GM12878 (cell line): Measurements from ENCODE around the gene MGST3. TPM values are rescaled to one million over a fixed set of nuclear protein-coding genes. Genes with fewer than 3 reads are reported as not detected.
A peak's percentile ranks its signal among the peaks of the same experiment; 100 is the strongest.

Experiments used
- ATAC-seq: fragments of 200-7000 bp; cut with Tn5 transposase; 3 replicates; pipeline ENCODE4 v1.9.1; 2020; ENCODE audit warnings: mild to moderate bottlenecking, moderate library complexity
- BruUV-seq: library from RNA; stranded (reverse); fragments of 400-500 nt; replicated peaks from 2 replicates; lab custom pipeline; 2021; lab: Mats Ljungman, UMichigan
- CTCF ChIA-PET: fragments of 300-600 bp; sonication (Branson Sonifier 250); formaldehyde crosslinking; extraction: SDS; loops from one replicate; lab custom pipeline; 2021; ENCODE audit warnings: inconsistent platforms; lab: Yijun Ruan, JAX
- POLR2A ChIA-PET: fragments of 350-600 bp; formaldehyde crosslinking; extraction: SDS; loops from one replicate; lab custom pipeline; 2021; ENCODE audit warnings: inconsistent platforms; lab: Charles Lee
- RAD21 ChIA-PET: fragments of 300-600 bp; sonication (Branson Sonifier 250); formaldehyde crosslinking; loops from one replicate; lab custom pipeline; 2023; ENCODE audit warnings: antibody characterized with exemption; ENCODE audit not compliant: unreplicated experiment; lab: Charles Lee
- SMC1A ChIA-PET: fragments of 300-600 bp; sonication (Branson Sonifier 250); formaldehyde crosslinking; loops from one replicate; lab custom pipeline; 2023; ENCODE audit not compliant: unreplicated experiment, uncharacterized antibody; lab: Charles Lee
- DNase-seq: peaks from one replicate; pipeline ENCODE4 v3.0.0-alpha.2; 2011; ENCODE audit warnings: low read depth, low spot score
- FAIRE-seq: peaks from 3 replicates; lab custom pipeline; 2011; peaks lifted over from hg19 to GRCh38; lab: Jason Lieb, UNC
- H2AFZ ChIP-seq: 2 replicates; pipeline ENCODE4 v1.6.0; 2011; ENCODE audit warnings: low read depth, low read length, control low read depth; ENCODE audit not compliant: control insufficient read depth
- H3K27ac ChIP-seq: 2 replicates; pipeline ENCODE4 v1.5.1; 2011; ENCODE audit warnings: control low read depth; ENCODE audit not compliant: control insufficient read depth, insufficient read depth
- H3K27me3 ChIP-seq, 2 experiments: replicated peaks in 1 of 2; 2 replicates each; pipeline versions ENCODE4 v1.6.0 to v1.6.1; 2011; ENCODE audit warnings: low read length in 1 of 2; ENCODE audit not compliant: control insufficient read depth in 2 of 2, insufficient read depth in 2 of 2
- H3K36me3 ChIP-seq, 2 experiments: 2 replicates each; pipeline ENCODE4 v1.5.1; 2011; ENCODE audit warnings: low read length in 1 of 2; ENCODE audit not compliant: control insufficient read depth in 2 of 2, insufficient read depth in 2 of 2
- H3K4me1 ChIP-seq: 2 replicates; pipeline ENCODE4 v1.6.1; 2011; ENCODE audit warnings: mild to moderate bottlenecking, low read length, moderate library complexity, mixed read lengths; ENCODE audit not compliant: control insufficient read depth, insufficient read depth
- H3K4me2 ChIP-seq: 2 replicates; pipeline ENCODE4 v1.6.0; 2011; ENCODE audit warnings: control low read depth; ENCODE audit not compliant: control insufficient read depth, insufficient read depth
- H3K4me3 ChIP-seq: fragments of 200-600 bp; sonication (generic); 2 replicates; pipeline ENCODE4 v1.5.1; 2016
- H3K79me2 ChIP-seq: 2 replicates; pipeline ENCODE4 v1.6.0; 2011; ENCODE audit warnings: low read length; ENCODE audit not compliant: control insufficient read depth, insufficient read depth
- H3K9ac ChIP-seq: 2 replicates; pipeline ENCODE4 v1.8.0; 2011; ENCODE audit warnings: low read length, control low read depth, mixed read lengths; ENCODE audit not compliant: control insufficient read depth, insufficient read depth
- H3K9me3 ChIP-seq: replicated peaks from 3 replicates; pipeline ENCODE4 v1.5.1; 2011; ENCODE audit warnings: mild to moderate bottlenecking, low read length; ENCODE audit not compliant: control insufficient read depth, insufficient read depth
- H4K20me1 ChIP-seq: 2 replicates; pipeline ENCODE4 v1.6.0; 2011; ENCODE audit not compliant: control insufficient read depth, insufficient read depth
- BMI1 ChIP-seq: fragments of 450-650 bp; IDR thresholded peaks from 2 replicates; pipeline ENCODE4 v1.6.1; 2016; ENCODE audit warnings: mild to moderate bottlenecking, moderate library complexity, borderline replicate concordance
- MLLT1 ChIP-seq: fragments of 450-650 bp; IDR thresholded peaks from 2 replicates; pipeline ENCODE4 v1.6.1; 2016; ENCODE audit warnings: mild to moderate bottlenecking
- PAX8 ChIP-seq: fragments of 450-650 bp; IDR thresholded peaks from 2 replicates; pipeline ENCODE4 v1.6.1; 2017; ENCODE audit warnings: mild to moderate bottlenecking, moderate library complexity
- RFX5 ChIP-seq: IDR thresholded peaks from 2 replicates; pipeline ENCODE4 v1.6.1; 2011; ENCODE audit warnings: low read depth, low read length, improper control_type of control experiment
- RUNX3 ChIP-seq: IDR thresholded peaks from 2 replicates; pipeline ENCODE4 v1.6.1; 2012; ENCODE audit warnings: low read length, inconsistent platforms
- WGBS: methylation state at CpG from one replicate; pipeline ENCODE4 v1.1.6; 2016; ENCODE audit warnings: low lambda C conversion rate; ENCODE audit not compliant: insufficient replicate concordance, insufficient coverage; ENCODE audit errors: missing lambda C conversion rate; 5-methylcytosine and 5-hydroxymethylcytosine counted together
- in situ Hi-C: fragments of 300-500 bp; cut with MboI; formaldehyde crosslinking; loops from 9 replicates; pipeline ENCODE4 v1.14.3; 2018; ENCODE audit warnings: mixed read lengths
- intact Hi-C: fragments of 100-400 bp; cut with micrococcal nuclease; formaldehyde crosslinking; loops from one replicate; pipeline ENCODE4 v1.14.2; 2022; ENCODE audit not compliant: unreplicated experiment
- polyA plus RNA-seq, 11 experiments: library from polyadenylated mRNA; depleted of rRNA in 4 of 11; unstranded in 6 of 11; stranded (reverse) in 5 of 11; fragments of >200 nt; fragmentation: Nextera tagmentation in 4 of 11; fragmentation: Illumina TruSeq in 1 of 11; extraction: Ambion mirVana in 4 of 11; extraction: Trizol in 1 of 11; gene quantifications; 1 replicate in 1 of 11; 2 replicates in 10 of 11; pipeline versions ENCODE4 v1.2.1 to v1.2.3, GENCODE V29; 2011 to 2016; ENCODE audit warnings: inconsistent platforms in 2 of 11, missing spikeins in 2 of 11, low read depth in 1 of 11
- total RNA-seq, 4 experiments: library from RNA; depleted of rRNA in 3 of 4; stranded (reverse); fragments of >200 nt in 3 of 4; fragmentation: Illumina TruSeq in 1 of 4; extraction: Trizol in 1 of 4; gene quantifications; 2 replicates each; pipeline versions ENCODE4 v1.2.1 to v1.2.3, GENCODE V29; 2013 to 2021

The MGST3 gene
- total and polyA plus RNA-seq, 10 of the 15 experiments (the other 5 are each of a cell fraction or from before 2014, with no cell fraction given): 37.3 to 145 (median 68.8) TPM

- TF ChIP-seq MLLT1 (no peak), RFX5 (no peak), BMI1 (no peak)
These were observed 44.8 kb downstream of the MGST3 start (continued) for GRCh38 chr1:165675794-165676193.

GRCh38 chr1:165678509-165678908 is 47.5 kb downstream of the MGST3 start:
- SMC1A ChIA-PET: no interaction called here
- H3K4me1 ChIP-seq: no peaks in the 10 kb centered on the region
- no peak overlapping the region for H3K9ac ChIP-seq
- intact Hi-C loops: no loop called here
- CTCF ChIA-PET: interaction anchor here (0.9 to 1.2 kb wide), 2 partner anchors 78 to 1193 kb away, joined by 3 read pairs; no protein-coding TSS in a partner anchor
- no peak overlapping the region for H2AFZ ChIP-seq
- RAD21 ChIA-PET: no interaction called here
- no peaks in the 10 kb centered on the region for H3K79me2 ChIP-seq
- H4K20me1 ChIP-seq: no peaks in the 10 kb centered on the region
- in situ Hi-C loops: no loop called here
- POLR2A ChIA-PET: interaction anchor here (0.6 kb wide), 1 partner anchor 25 kb away, joined by 3 read pairs; no protein-coding TSS in a partner anchor
- H3K27me3 ChIP-seq: no peaks in the 10 kb centered on the region
- no peak for DNase-seq
- no peak overlapping the region for H3K27ac ChIP-seq
- peaks cover 0 to 22% of the 10 kb centered on the region in 2 experiments for H3K36me3 ChIP-seq
- TF ChIP-seq RUNX3 (peak; percentile 65; the same call in 1 of the 2 replicates), PAX8 (no peak)
- TF ChIP-seq, all 136 proteins: peak for 1
- FAIRE-seq (no peak), ATAC-seq (no peak)
- no TSS peak for BruUV-seq
- H3K9me3 ChIP-seq: no peaks in the 10 kb centered on the region; the same call in 2 of the 3 replicates
- no peak overlapping the region for H3K4me3 ChIP-seq
- H3K4me2 ChIP-seq: no peak overlapping the region
- 0% methylated on average over 2 of the region's 2 CpGs for WGBS
